ENCODE results near the gene TMPRSS6. TPM values are rescaled to one million over a fixed set of nuclear protein-coding genes. Genes with fewer than 3 reads are reported as not detected.

TMPRSS6 gene
- total RNA-seq, 2 donors from 2014 or later: 0.33 to 0.52 TPM

DNA sequence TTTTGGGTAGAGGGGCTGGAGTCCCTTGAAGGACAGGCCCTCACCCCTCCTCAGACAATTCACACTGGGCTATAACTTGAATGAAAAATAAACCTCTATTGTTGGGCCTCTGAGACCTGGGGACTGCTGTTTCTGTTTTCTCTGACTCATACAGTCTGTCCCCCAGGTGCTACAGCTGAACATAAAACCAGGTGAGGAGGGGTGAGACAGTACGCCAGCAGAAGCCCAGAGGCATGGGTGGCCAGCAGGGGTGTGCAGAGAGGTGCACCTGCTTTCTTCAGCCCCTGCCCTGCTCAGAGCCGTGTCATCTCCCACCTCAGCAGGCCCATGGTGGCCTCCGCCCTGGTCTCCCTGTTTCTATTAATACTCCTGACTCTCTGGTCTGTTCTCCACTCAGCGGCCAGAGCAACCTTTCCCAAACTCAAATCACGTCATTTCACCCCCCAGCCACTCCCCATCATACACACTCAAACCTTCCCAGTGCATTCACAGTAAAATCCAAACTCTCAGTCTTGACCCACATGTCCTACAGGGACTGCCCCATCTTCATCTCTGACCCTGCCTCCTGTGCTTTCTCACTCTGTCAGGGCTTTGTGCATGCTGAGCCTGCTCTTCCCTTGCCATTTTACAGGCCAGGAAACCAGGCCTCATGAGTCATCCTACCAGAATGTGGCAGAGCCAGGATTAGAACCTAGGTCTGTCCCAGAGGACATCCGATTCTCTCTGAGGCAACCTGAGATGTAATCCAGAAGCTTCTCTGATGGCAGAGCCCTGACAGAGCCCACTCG lies 45.6 kb upstream of the TMPRSS6 start:
- Histone ChIP-seq H3K36me3 (replicated peaks in 1 of 2; ENCODE audit: insufficient read depth in 1 of 2, low read depth in 2 of 2) (no peaks in the 10 kb centered on the region), H3K4me1 (no peaks in the 10 kb centered on the region), H3K27me3 (no peaks in the 10 kb centered on the region), H3K27ac (no peak overlapping the region), H3K9me3 (no peaks in the 10 kb centered on the region), H3K4me3 (no peak overlapping the region)
- intact Hi-C loops (cut with DNase I): no loop called here
- DNase-seq: no peak
- no peak for ATAC-seq
- TF ChIP-seq, protein P1, sequence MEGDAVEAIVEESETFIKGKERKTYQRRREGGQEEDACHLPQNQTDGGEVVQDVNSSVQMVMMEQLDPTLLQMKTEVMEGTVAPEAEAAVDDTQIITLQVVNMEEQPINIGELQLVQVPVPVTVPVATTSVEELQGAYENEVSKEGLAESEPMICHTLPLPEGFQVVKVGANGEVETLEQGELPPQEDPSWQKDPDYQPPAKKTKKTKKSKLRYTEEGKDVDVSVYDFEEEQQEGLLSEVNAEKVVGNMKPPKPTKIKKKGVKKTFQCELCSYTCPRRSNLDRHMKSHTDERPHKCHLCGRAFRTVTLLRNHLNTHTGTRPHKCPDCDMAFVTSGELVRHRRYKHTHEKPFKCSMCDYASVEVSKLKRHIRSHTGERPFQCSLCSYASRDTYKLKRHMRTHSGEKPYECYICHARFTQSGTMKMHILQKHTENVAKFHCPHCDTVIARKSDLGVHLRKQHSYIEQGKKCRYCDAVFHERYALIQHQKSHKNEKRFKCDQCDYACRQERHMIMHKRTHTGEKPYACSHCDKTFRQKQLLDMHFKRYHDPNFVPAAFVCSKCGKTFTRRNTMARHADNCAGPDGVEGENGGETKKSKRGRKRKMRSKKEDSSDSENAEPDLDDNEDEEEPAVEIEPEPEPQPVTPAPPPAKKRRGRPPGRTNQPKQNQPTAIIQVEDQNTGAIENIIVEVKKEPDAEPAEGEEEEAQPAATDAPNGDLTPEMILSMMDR (IDR thresholded peaks at IDR 0.05): no peak
- WGBS, 2 donors: 77 to 82% methylated on average over 7 of the region's 7 CpGs

DNA sequence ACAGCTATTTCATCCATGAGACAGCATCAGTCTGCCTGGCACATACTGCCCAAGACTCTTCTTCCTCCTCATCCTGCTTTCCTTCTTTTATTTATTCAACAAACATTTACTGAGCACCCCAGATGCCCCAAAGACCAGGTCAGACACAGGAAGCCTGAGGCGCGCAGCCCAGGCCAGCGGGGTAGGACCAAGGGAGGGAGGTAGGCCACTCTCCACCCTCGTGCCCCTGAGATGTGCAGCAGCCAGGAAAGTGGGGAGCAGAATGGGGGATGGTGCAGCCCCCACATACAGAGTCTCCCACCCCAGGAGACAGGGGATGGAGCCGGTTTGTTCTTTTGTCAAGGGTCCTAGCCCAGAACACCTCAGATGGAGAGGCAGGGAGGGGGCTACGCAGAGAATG lies 44.4 kb upstream of the TMPRSS6 start:
- TF ChIP-seq, protein P1 (IDR thresholded peaks at IDR 0.05): no peak
- no peak for TF ChIP-seq POLR2A (IDR thresholded peaks at IDR 0.05)
- no peaks in the 10 kb centered on the region for H3K4me1 ChIP-seq
- no peaks in the 10 kb centered on the region for H3K27me3 ChIP-seq
- H3K36me3 ChIP-seq (replicated peaks in 1 of 2; ENCODE audit: insufficient read depth in 1 of 2, low read depth in 2 of 2): no peaks in the 10 kb centered on the region
- H3K27ac ChIP-seq: no peak overlapping the region
- H3K4me3 ChIP-seq: no peak overlapping the region
- ATAC-seq: no peak
- H3K9me3 ChIP-seq: no peaks in the 10 kb centered on the region
- 85 to 88% methylated on average over 6 of the region's 6 CpGs for WGBS, 2 donors
- intact Hi-C loops (cut with DNase I): no loop called here
- no peak for DNase-seq

DNA sequence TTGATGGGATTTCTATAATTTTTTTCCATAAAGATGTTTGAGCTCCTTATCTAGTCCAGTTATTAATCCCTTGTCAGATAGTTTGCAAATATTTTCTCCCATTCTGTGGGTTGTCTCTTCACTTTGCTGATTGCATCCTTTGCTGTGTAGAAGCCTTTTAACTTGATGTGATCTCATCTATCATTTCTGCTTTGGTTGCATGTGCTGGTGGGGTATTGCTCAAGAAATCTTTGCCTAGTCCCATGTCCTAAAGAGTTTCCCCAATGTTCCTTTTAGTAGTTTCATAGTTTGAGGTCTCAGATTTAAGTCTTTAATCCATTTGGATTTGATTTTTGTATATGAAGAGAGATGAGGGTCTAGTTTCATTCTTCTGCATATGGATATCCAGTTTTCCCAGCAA lies 41.9 kb upstream of the TMPRSS6 start:
- Histone ChIP-seq H3K36me3 (replicated peaks in 1 of 2; ENCODE audit: insufficient read depth in 1 of 2, low read depth in 2 of 2) (no peaks in the 10 kb centered on the region), H3K9me3 (no peaks in the 10 kb centered on the region), H3K4me3 (no peak overlapping the region), H3K27me3 (no peaks in the 10 kb centered on the region), H3K27ac (no peak overlapping the region), H3K4me1 (no peaks in the 10 kb centered on the region)
- no peak for ATAC-seq
- no peak for DNase-seq
- intact Hi-C loops (cut with DNase I): no loop called here
- TF ChIP-seq, protein P1 (IDR thresholded peaks at IDR 0.05): no peak
- no peak for TF ChIP-seq POLR2A (IDR thresholded peaks at IDR 0.05)

DNA sequence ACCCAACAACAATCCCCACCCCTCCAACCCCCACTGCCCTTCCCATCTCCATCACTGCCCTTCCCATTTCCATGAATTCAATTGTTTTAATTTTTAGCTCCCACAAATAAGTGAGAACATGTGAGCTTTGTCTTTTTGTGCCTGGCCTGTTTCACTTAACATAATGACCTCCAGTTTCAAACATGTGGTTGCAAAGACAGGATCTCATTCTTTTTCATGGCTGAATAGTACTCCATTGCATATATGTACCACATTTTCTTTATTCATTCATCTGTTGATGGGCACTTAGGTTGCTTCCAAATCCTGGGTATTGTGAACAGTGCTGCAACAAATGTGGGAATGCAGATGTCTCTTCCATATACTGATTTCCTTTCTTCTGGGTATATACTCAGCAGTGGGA lies 41.2 kb upstream of the TMPRSS6 start:
- H3K36me3 ChIP-seq (replicated peaks in 1 of 2; ENCODE audit: insufficient read depth in 1 of 2, low read depth in 2 of 2): no peaks in the 10 kb centered on the region
- no peaks in the 10 kb centered on the region for H3K27me3 ChIP-seq
- H3K4me1 ChIP-seq: peaks cover 2% of the 10 kb centered on the region
- no peak overlapping the region for H3K27ac ChIP-seq
- no peaks in the 10 kb centered on the region for H3K9me3 ChIP-seq
- H3K4me3 ChIP-seq: no peak overlapping the region
- DNase-seq (no peak), ATAC-seq (no peak)
- intact Hi-C loops (cut with DNase I): no loop called here
- no peak for TF ChIP-seq POLR2A (IDR thresholded peaks at IDR 0.05)
- TF ChIP-seq, protein P1 (IDR thresholded peaks at IDR 0.05): no peak
